Fibroblast of mammary gland (primary cell): Measurements from ENCODE around the gene MAST3.
"Not testable (repeated sequence)": the region's sequence is repeated elsewhere in the genome, so short reads cannot be mapped to it uniquely, and the experiment has no call there.

Source experiments
- DNase-seq: peaks from one replicate; pipeline ENCODE4 v3.0.0-alpha.2; 2010; ENCODE audit warnings: low read depth
- H3K4me3 ChIP-seq: 2 replicates; pipeline ENCODE4 v1.5.1; 2011; ENCODE audit warnings: low read depth, mild to moderate bottlenecking, low read length, moderate library complexity; ENCODE audit not compliant: control insufficient read depth
- CTCF ChIP-seq: conservative IDR thresholded peaks from 2 replicates; pipeline ENCODE4 v1.5.1; 2011; ENCODE audit warnings: low read depth, low read length, inconsistent platforms; ENCODE audit not compliant: control insufficient read depth, insufficient read depth

The MAST3 gene

GRCh38 chr19:18100710-18101109 lies 3.1 kb downstream of the MAST3 start:
- H3K4me3 ChIP-seq: no peak overlapping the region
- peak; percentile 8 for DNase-seq
- no peak for TF ChIP-seq CTCF

GRCh38 chr19:18101268-18101667 lies 3.7 kb downstream of the MAST3 start:
- no peak for DNase-seq
- H3K4me3 ChIP-seq: no peak overlapping the region
- no peak for TF ChIP-seq CTCF

- no peak for TF ChIP-seq CTCF
- H3K4me3 ChIP-seq: no peak overlapping the region
- no peak for DNase-seq
These were observed 5.5 kb downstream of the MAST3 start for GRCh38 chr19:18102916-18103542.

- DNase-seq: no peak
- peak overlapping the region; percentile 21 for H3K4me3 ChIP-seq
- TF ChIP-seq CTCF: no peak
These were observed 7.2 kb downstream of the MAST3 start for GRCh38 chr19:18104793-18105131.

GRCh38 chr19:18105259-18105658 lies 7.7 kb downstream of the MAST3 start:
- not testable (repeated sequence) for DNase-seq, H3K4me3 ChIP-seq

- H3K4me3 ChIP-seq: no peak overlapping the region
- TF ChIP-seq CTCF: no peak
- no peak for DNase-seq
These were observed 9.7 kb downstream of the MAST3 start for GRCh38 chr19:18107235-18107634.

- no peak overlapping the region for H3K4me3 ChIP-seq
- no peak for TF ChIP-seq CTCF
- no peak for DNase-seq
These were observed 11.3 kb downstream of the MAST3 start for GRCh38 chr19:18108897-18109296.
